Liver (tissue), 9 donors: ENCODE results near the gene WDR48. TPM values are rescaled to one million over a fixed set of nuclear protein-coding genes. Genes with fewer than 3 reads are reported as not detected.

ENCODE experiments used
- DNase-seq: peaks from one replicate; pipeline ENCODE4 v3.0.0-alpha.2; 2017; ENCODE audit warnings: low spot score
- H3K27ac ChIP-seq, 2 donors: one replicate each; pipeline ENCODE4 v1.7.0; 2013; ENCODE audit warnings: inconsistent platforms in 2 of 2, low read length in 2 of 2, control low read depth in 1 of 2, low read depth in 1 of 2, mild to moderate bottlenecking in 1 of 2
- H3K27me3 ChIP-seq, 4 donors: one replicate each; pipeline versions ENCODE4 v1.6.1 to v1.7.0; 2013; ENCODE audit warnings: low read length in 3 of 4, inconsistent platforms in 1 of 4, mild to moderate bottlenecking in 1 of 4, moderate library complexity in 1 of 4; ENCODE audit not compliant: control insufficient read depth in 4 of 4, insufficient read depth in 4 of 4
- H3K36me3 ChIP-seq, 4 donors: one replicate each; pipeline versions ENCODE4 v1.6.1 to v1.7.0; 2013; ENCODE audit warnings: low read length in 3 of 4, mild to moderate bottlenecking in 3 of 4, low read depth in 1 of 4, moderate library complexity in 1 of 4; ENCODE audit not compliant: control insufficient read depth in 4 of 4, insufficient read depth in 3 of 4
- H3K4me1 ChIP-seq, 4 donors: one replicate each; pipeline versions ENCODE4 v1.6.1 to v1.7.0; 2013; ENCODE audit warnings: low read length in 3 of 4, mild to moderate bottlenecking in 3 of 4, moderate library complexity in 1 of 4; ENCODE audit not compliant: control insufficient read depth in 4 of 4, insufficient read depth in 4 of 4
- H3K4me3 ChIP-seq, 3 donors: one replicate each; pipeline versions ENCODE4 v1.6.1 to v1.7.0; 2013; ENCODE audit warnings: low read length in 3 of 3, control low read depth in 1 of 3, low read depth in 1 of 3, mild to moderate bottlenecking in 1 of 3
- H3K9ac ChIP-seq, 2 donors: one replicate each; pipeline ENCODE4 v1.7.0; 2013; ENCODE audit warnings: low read length in 2 of 2, mild to moderate bottlenecking in 2 of 2, moderate library complexity in 2 of 2, control low read depth in 1 of 2, low read depth in 1 of 2
- H3K9me3 ChIP-seq, 4 donors: one replicate each; pipeline versions ENCODE4 v1.6.1 to v1.7.0; 2013; ENCODE audit warnings: low read length in 3 of 4; ENCODE audit not compliant: control insufficient read depth in 4 of 4
- ATF3 ChIP-seq: IDR thresholded peaks from 2 replicates; pipeline ENCODE4 v1.6.1; 2016; ENCODE audit warnings: antibody characterized with exemption
- CTCF ChIP-seq: fragments of 150-350 bp; IDR thresholded peaks from 2 replicates; pipeline ENCODE4 v1.5.1; 2017; ENCODE audit warnings: improper control_type of control experiment, low read depth, low read length; ENCODE audit not compliant: missing input control
- FOXA1 ChIP-seq: IDR thresholded peaks from 2 replicates; pipeline ENCODE4 v1.6.1; 2016; ENCODE audit warnings: antibody characterized with exemption
- FOXA2 ChIP-seq: IDR thresholded peaks from 2 replicates; pipeline ENCODE4 v1.6.1; 2016; ENCODE audit warnings: antibody characterized with exemption
- GABPA ChIP-seq, 2 donors: IDR thresholded peaks in 1 of 2; conservative IDR thresholded peaks in 1 of 2; 2 replicates each; pipeline ENCODE4 v1.6.1; 2016; ENCODE audit warnings: antibody characterized with exemption in 2 of 2, mild to moderate bottlenecking in 1 of 2, moderate library complexity in 1 of 2
- HNF4A ChIP-seq, 2 donors: conservative IDR thresholded peaks; 2 replicates each; pipeline ENCODE4 v1.6.1; 2016; ENCODE audit warnings: antibody characterized with exemption in 2 of 2, mild to moderate bottlenecking in 2 of 2
- HNF4G ChIP-seq: IDR thresholded peaks from 2 replicates; pipeline ENCODE4 v1.6.1; 2016; ENCODE audit warnings: antibody characterized with exemption
- JUND ChIP-seq, 2 donors: IDR thresholded peaks; 2 replicates each; pipeline ENCODE4 v1.6.1; 2016; ENCODE audit warnings: antibody characterized with exemption in 2 of 2
- MAX ChIP-seq: IDR thresholded peaks from 2 replicates; pipeline ENCODE4 v1.6.1; 2016; ENCODE audit warnings: antibody characterized with exemption
- NR2F2 ChIP-seq: IDR thresholded peaks from 2 replicates; pipeline ENCODE4 v1.6.1; 2016; ENCODE audit warnings: antibody characterized with exemption
- REST ChIP-seq: IDR thresholded peaks from 2 replicates; pipeline ENCODE4 v1.6.1; 2016; ENCODE audit warnings: antibody characterized with exemption, mild to moderate bottlenecking
- RXRA ChIP-seq, 2 donors: IDR thresholded peaks; 2 replicates each; pipeline ENCODE4 v1.6.1; 2017 to 2018; ENCODE audit warnings: antibody characterized with exemption in 2 of 2, mild to moderate bottlenecking in 1 of 2
- YY1 ChIP-seq: IDR thresholded peaks from 2 replicates; pipeline ENCODE4 v1.6.1; 2016; ENCODE audit warnings: antibody characterized with exemption, mild to moderate bottlenecking
- WGBS: extraction: QIAGEN DNeasy Blood & Tissue Kit; methylation state at CpG from one replicate; pipeline ENCODE4 v1.1.7; 2013; 5-methylcytosine and 5-hydroxymethylcytosine counted together
- polyA plus RNA-seq, 2 donors: library from polyadenylated mRNA; stranded (reverse) in 1 of 2; unstranded in 1 of 2; fragments of 200-250 nt in 1 of 2; fragments of >200 nt in 1 of 2; fragmentation: Nextera tagmentation in 1 of 2; extraction: Ambion mirVana in 1 of 2; gene quantifications; one replicate each; pipeline versions ENCODE4 v1.2.1 to v1.2.3, GENCODE V29; 2013 to 2015
- total RNA-seq, 2 donors: library from RNA; depleted of rRNA; stranded (reverse); fragments of >200 nt; gene quantifications; one replicate each; pipeline ENCODE4 v1.2.3, GENCODE V29; 2014
- donor health status: healthy.
- donor health status: healthy.
- donor health status: healthy.
- donor health status: healthy.
- donor health status: healthy.

Gene WDR48
- total and polyA plus RNA-seq, 4 donors: 8.0 to 24.9 (median 16.5) TPM

- H3K9ac ChIP-seq: no peak overlapping the region
- H3K9me3 ChIP-seq: no peaks in the 10 kb centered on the region
- no peak for DNase-seq
- H3K36me3 ChIP-seq: peaks cover 14 to 61% (median 43%) of the 10 kb centered on the region in 4 donors
- H3K27me3 ChIP-seq: no peaks in the 10 kb centered on the region
- 95% methylated on average over 8 of the region's 8 CpGs for WGBS
- no peaks in the 10 kb centered on the region for H3K4me1 ChIP-seq
- TF ChIP-seq HNF4A (conservative IDR thresholded peaks at IDR 0.05) (no peak), ATF3 (no peak)
- H3K4me3 ChIP-seq: no peak overlapping the region
- no peak overlapping the region for H3K27ac ChIP-seq
These were observed 46.7 kb downstream of the WDR48 start for GRCh38 chr3:39098473-39099000.

- Histone ChIP-seq H3K9me3 (no peaks in the 10 kb centered on the region), H3K4me1 (no peaks in the 10 kb centered on the region), H3K9ac (no peak overlapping the region), H3K27me3 (no peaks in the 10 kb centered on the region), H3K27ac (no peak overlapping the region), H3K4me3 (no peak overlapping the region), H3K36me3 (peaks cover 14 to 55% (median 42%) of the 10 kb centered on the region in 4 donors)
- no peak for TF ChIP-seq REST
- TF ChIP-seq FOXA1: no peak
- TF ChIP-seq HNF4G: no peak
- no peak for TF ChIP-seq GABPA (IDR thresholded peaks at IDR 0.05 in 1 of 2, conservative IDR thresholded peaks at IDR 0.05 in 1 of 2)
- no peak for TF ChIP-seq NR2F2
- no peak for TF ChIP-seq CTCF
- no peak for TF ChIP-seq YY1
- TF ChIP-seq HNF4A (conservative IDR thresholded peaks at IDR 0.05): no peak
- TF ChIP-seq MAX: no peak
- no peak for TF ChIP-seq JUND (IDR thresholded peaks at IDR 0.05)
- TF ChIP-seq RXRA (IDR thresholded peaks at IDR 0.05): no peak
- no peak for TF ChIP-seq FOXA2
- no peak for DNase-seq
- 98% methylated on average over 1 of the region's 1 CpG for WGBS
These were observed 47.4 kb downstream of the WDR48 start for GRCh38 chr3:39099242-39099641.
